Measurements from ENCODE around the gene SPOP.
"Not testable (repeated sequence)": the region's sequence is repeated elsewhere in the genome, so short reads cannot be mapped to it uniquely, and the experiment has no call there.

Gene SPOP

GRCh38 chr17:49677933-49678847 is at the start of gene SPOP:
Gene SPOP (minus strand): TSS chr17:49678097. CDS start chr17:49622810, 55,287 bp downstream.
- DNase-seq (ENCODE audit: low read depth) = peak; percentile 96

- DNase-seq (ENCODE audit: low read depth) = no peak
These were observed 49.5 kb upstream of the SPOP start for GRCh38 chr17:49727380-49727779.

GRCh38 chr17:49725452-49726130 is 47.7 kb upstream of the SPOP start:
- DNase-seq (ENCODE audit: low read depth) = no peak

GRCh38 chr17:49724552-49724951 is 46.7 kb upstream of the SPOP start:
- DNase-seq (ENCODE audit: low read depth) = not testable (repeated sequence)

GRCh38 chr17:49723423-49723822 is 45.5 kb upstream of the SPOP start:
- no peak for DNase-seq (ENCODE audit: low read depth)

- no peak for DNase-seq (ENCODE audit: low read depth)
These were observed 44.2 kb upstream of the SPOP start for GRCh38 chr17:49722066-49722465.

GRCh38 chr17:49717371-49717861 is 39.5 kb upstream of the SPOP start:
- DNase-seq (ENCODE audit: low read depth) = no peak

GRCh38 chr17:49716668-49717364 is 38.9 kb upstream of the SPOP start:
- DNase-seq (ENCODE audit: low read depth) = no peak

- DNase-seq (ENCODE audit: low read depth) = peak; percentile 25
These were observed 37.9 kb upstream of the SPOP start for GRCh38 chr17:49715717-49716279.

GRCh38 chr17:49715216-49715615 is 37.3 kb upstream of the SPOP start:
- no peak for DNase-seq (ENCODE audit: low read depth)

- DNase-seq (ENCODE audit: low read depth) = no peak
These were observed 30.8 kb upstream of the SPOP start for GRCh38 chr17:49708515-49709183.

GRCh38 chr17:49707608-49708514 is 30.0 kb upstream of the SPOP start, which contains the start of gene SLC35B1:
Gene SLC35B1 (minus strand): TSS chr17:49707964. CDS start chr17:49707833, 131 bp downstream.
- DNase-seq (ENCODE audit: low read depth) = peak; percentile 98

- no peak for DNase-seq (ENCODE audit: low read depth)
These were observed 29.3 kb upstream of the SPOP start for GRCh38 chr17:49707246-49707607.

- no peak for DNase-seq (ENCODE audit: low read depth)
These were observed 27.4 kb upstream of the SPOP start for GRCh38 chr17:49705254-49705653.

- DNase-seq (ENCODE audit: low read depth) = no peak
These were observed 25.8 kb upstream of the SPOP start for GRCh38 chr17:49703557-49704277.

- DNase-seq (ENCODE audit: low read depth) = no peak
These were observed 23.1 kb upstream of the SPOP start for GRCh38 chr17:49700960-49701359.

- no peak for DNase-seq (ENCODE audit: low read depth)
These were observed 22.2 kb upstream of the SPOP start for GRCh38 chr17:49699966-49700575.

- no peak for DNase-seq (ENCODE audit: low read depth)
These were observed 20.1 kb upstream of the SPOP start for GRCh38 chr17:49698005-49698404.

- peak; percentile 54 for DNase-seq (ENCODE audit: low read depth)
These were observed 18.4 kb upstream of the SPOP start for GRCh38 chr17:49696233-49696761.

All from stimulated activated CD8-positive, alpha-beta memory T cell treated with anti-CD3 and anti-CD28 coated beads, Interleukin-4, amount 100 ng/mL, for 24 hours (primary cell).